Muscle of back (tissue), 11 donors: ENCODE measurements around the gene DPYSL5. TPM values are rescaled to one million over a fixed set of nuclear protein-coding genes. Genes with fewer than 3 reads are reported as not detected.
A peak's percentile ranks its signal among the peaks of the same experiment; 100 is the strongest.

ENCODE experiments used
- DNase-seq, 3 donors: peaks; one replicate each; pipeline versions ENCODE4 v3.0.0 to v3.0.0-alpha.2; 2013
- polyA plus RNA-seq, 10 donors: library from polyadenylated mRNA; unstranded; fragments of 120-200 nt; gene quantifications; one replicate each; pipeline ENCODE4 v1.2.1, GENCODE V29; 2013; ENCODE audit not compliant: insufficient read length in 10 of 10

The DPYSL5 gene
- polyA plus RNA-seq, 10 donors, result 11.1 to 32.7 (median 22.1) TPM

- DNase-seq, result peak in 1 of 3 donors; percentile 48
Measured at GRCh38 chr2:26988058-26988860, 140.3 kb downstream of the DPYSL5 start.

- no peak for DNase-seq
Measured at GRCh38 chr2:26989156-26989555, 141.2 kb downstream of the DPYSL5 start.

GRCh38 chr2:26991717-26992116, 143.8 kb downstream of the DPYSL5 start:
- no peak for DNase-seq

GRCh38 chr2:26993768-26994167, 145.8 kb downstream of the DPYSL5 start:
- DNase-seq, result peak in 1 of 3 donors; percentile 14

- DNase-seq, result no peak
Measured at GRCh38 chr2:26994983-26995382, 147.1 kb downstream of the DPYSL5 start.

GRCh38 chr2:26997394-26997793, 149.5 kb downstream of the DPYSL5 start:
- DNase-seq, result no peak

- DNase-seq, result no peak
Measured at GRCh38 chr2:26998323-26998722, 150.4 kb downstream of the DPYSL5 start.

Other genes starting within 250 kb of the DPYSL5 start
- not detected for gene CIB4, start 206.8 kb upstream of the DPYSL5 start, polyA plus RNA-seq
- gene KCNK3, start 155.4 kb upstream of the DPYSL5 start, polyA plus RNA-seq, result 1 to 10 TPM in 8 of 10 donors, under 1 TPM in 2; 0.60 to 1.8 (median 1.2) TPM
- 10 to 100 TPM in 1 of 10 donors, 1 to 10 TPM in 9; 7.5 to 10.0 (median 8.5) TPM for gene SLC35F6, start 83.8 kb upstream of the DPYSL5 start, polyA plus RNA-seq
- 10 to 100 TPM in 2 of 10 donors, 1 to 10 TPM in 8; 5.3 to 12.9 (median 6.9) TPM for gene CENPA, start 62.1 kb upstream of the DPYSL5 start, polyA plus RNA-seq
- gene MAPRE3, start 122.5 kb downstream of the DPYSL5 start, polyA plus RNA-seq, result 10 to 100 TPM; 17.1 to 41.5 (median 25.0) TPM
- 10 to 100 TPM; 60.1 to 89.9 (median 68.5) TPM for gene TMEM214, start 184.8 kb downstream of the DPYSL5 start, polyA plus RNA-seq
- 10 to 100 TPM; 17.6 to 22.1 (median 19.1) TPM for gene AGBL5, start 203.5 kb downstream of the DPYSL5 start, polyA plus RNA-seq
- gene OST4, start 223.5 kb downstream of the DPYSL5 start, polyA plus RNA-seq, result 100 to 1,000 TPM; 208 to 290 (median 237) TPM
- gene EMILIN1, start 230.5 kb downstream of the DPYSL5 start, polyA plus RNA-seq, result 100 to 1,000 TPM in 2 of 10 donors, 10 to 100 TPM in 8; 45.1 to 143 (median 65.3) TPM
- 1 to 10 TPM in 9 of 10 donors, under 1 TPM in 1; 1.00 to 3.0 (median 2.5) TPM for gene KHK, start 238.6 kb downstream of the DPYSL5 start, polyA plus RNA-seq